ENCODE measurements around the gene TENM4.

- no peak for TF ChIP-seq ARNT (IDR thresholded peaks at IDR 0.05)
- no peak for TF ChIP-seq TARDBP (IDR thresholded peaks at IDR 0.05)
- no peak for TF ChIP-seq ELF4 (IDR thresholded peaks at IDR 0.05)
- no peak for TF ChIP-seq BHLHE40 (IDR thresholded peaks at IDR 0.05; ENCODE audit: borderline replicate concordance)
- no peak for TF ChIP-seq HDGF (IDR thresholded peaks at IDR 0.05; ENCODE audit: borderline replicate concordance)
- TF ChIP-seq FOXA1 (IDR thresholded peaks at IDR 0.05): no peak
- no peak for TF ChIP-seq FOXK2 (IDR thresholded peaks at IDR 0.05)
- no peak for TF ChIP-seq SUZ12 (IDR thresholded peaks at IDR 0.05)
Measured at GRCh38 chr11:79209540-79210266, 231.1 kb downstream of the TENM4 start.

Data from HEK293T (cell line).